HTERT RPE-1 (cell line): ENCODE results near the gene SMPDL3B.

Experiments used
- in situ Hi-C: fragments of 300-500 bp; cut with MboI; formaldehyde crosslinking; loops from 4 replicates; pipeline ENCODE4 v1.14.3; 2020; ENCODE audit warnings: low sequenced_read_pairs

SMPDL3B gene

DNA sequence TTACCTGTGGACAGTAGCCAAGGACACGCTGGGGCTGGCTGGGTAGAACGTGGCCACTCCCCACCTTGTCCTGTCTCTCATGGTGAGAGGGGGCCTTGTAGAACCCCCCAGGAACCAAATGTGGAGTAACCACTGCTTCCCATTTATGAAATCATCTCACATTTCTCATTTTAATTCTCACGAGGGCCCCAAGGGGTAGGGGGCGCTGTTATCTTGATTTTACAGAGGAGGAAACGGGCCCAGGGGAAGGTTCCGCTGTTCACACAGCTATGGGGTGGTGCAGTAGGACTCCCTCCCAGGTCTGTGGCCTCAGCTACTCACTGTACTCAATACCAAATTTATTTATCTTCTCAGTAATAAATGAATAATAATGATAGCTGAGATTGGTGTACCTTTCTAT is 5.5 kb downstream of the SMPDL3B start:
- in situ Hi-C loops, result no loop called here

- in situ Hi-C loops, result no loop called here
Measured at GRCh38 chr1:27940870-27941560, 6.2 kb downstream of the SMPDL3B start.

DNA sequence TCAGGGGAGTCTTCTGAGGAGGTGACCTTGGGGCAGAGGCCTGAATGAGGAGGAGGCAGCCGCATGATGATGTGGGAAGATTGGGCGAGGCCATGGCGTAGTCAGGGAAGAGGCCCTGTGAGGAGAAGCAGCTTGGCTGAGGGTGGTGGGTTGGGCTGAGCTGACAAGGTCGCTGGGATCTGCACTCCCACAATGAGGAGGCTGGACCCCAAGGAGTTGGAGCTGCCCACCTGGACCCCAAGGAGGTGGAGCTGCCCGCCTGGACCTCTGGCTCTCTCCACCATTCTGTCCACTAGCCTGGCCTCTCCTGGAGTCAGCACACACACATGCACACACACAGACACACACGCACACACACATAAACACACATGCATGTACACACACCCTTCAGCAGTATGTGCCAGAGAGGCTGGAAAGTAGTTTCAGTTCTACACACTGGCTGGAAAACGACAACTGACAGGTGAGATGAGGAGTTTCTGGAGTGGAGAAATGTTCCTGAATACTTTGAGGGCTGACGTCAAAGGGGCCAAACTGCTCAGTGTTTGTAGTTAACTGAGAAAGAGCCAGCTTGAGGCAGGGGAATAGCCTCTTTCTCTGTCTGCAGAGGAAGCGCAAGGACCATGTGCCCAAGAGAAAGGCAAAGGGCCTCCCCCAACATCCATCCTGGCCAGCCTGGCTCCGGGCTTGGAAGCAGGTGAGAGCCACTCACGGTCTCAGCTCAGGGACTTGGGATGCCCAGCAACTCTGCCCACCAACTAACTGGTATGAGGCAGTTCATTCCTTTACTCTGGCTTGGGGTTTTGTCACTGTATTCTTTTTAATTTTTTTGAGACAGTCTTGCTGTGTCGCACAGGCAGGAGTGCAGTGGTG is 7.1 kb downstream of the SMPDL3B start:
- in situ Hi-C loops, result no loop called here

DNA sequence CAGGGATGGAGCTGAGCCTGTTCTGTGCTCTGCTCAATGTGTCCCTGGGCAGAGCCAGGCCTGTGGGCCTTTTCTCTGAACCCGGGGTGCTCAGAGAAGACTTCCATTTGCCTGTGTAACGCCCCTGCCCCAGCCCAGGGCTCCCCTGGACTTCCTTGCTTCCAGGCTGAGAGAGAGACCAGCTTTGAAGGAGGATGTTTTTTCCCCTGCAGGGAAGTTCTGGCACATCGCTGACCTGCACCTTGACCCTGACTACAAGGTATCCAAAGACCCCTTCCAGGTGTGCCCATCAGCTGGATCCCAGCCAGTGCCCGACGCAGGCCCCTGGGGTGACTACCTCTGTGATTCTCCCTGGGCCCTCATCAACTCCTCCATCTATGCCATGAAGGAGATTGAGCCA is 10.2 kb downstream of the SMPDL3B start:
- in situ Hi-C loops, result no loop called here

DNA sequence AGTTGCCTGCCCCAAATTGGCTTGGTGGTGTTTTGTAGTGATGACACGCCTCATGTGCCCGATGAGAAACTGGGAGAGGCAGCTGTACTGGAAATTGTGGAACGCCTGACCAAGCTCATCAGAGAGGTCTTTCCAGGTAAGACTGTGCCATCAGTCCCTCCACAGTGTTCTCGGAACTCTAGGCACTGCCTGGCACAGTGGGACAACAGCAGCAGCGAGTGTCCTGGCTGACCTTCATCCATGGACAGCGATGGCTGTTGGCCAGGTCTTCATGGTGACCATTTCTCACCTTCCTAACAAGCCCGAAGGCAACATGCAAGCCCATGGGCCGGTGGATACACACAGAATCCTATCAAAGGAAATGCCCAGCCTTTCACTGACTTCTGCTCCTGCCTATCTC is 14.2 kb downstream of the SMPDL3B start:
- in situ Hi-C loops, result no loop called here

- in situ Hi-C loops, result no loop called here
Measured at GRCh38 chr1:27951396-27951795, 16.6 kb downstream of the SMPDL3B start.

- in situ Hi-C loops, result no loop called here
Measured at GRCh38 chr1:27952147-27952546, 17.3 kb downstream of the SMPDL3B start.

DNA sequence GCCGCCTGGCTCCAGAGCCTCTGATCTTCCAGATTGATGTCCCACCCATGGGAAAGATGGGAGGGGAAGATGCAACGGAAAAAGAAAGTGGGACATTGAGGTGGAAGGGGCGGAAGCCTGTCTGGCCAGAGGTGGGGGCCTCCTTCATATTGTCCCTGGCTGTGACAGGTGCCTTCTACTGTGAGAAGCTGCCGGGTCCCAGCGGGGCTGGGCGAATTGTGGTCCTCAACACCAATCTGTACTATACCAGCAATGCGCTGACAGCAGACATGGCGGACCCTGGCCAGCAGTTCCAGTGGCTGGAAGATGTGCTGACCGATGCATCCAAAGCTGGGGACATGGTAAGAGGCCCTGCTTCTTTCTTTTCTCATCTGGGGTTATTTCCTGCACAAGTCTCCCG is 19.4 kb downstream of the SMPDL3B start:
- in situ Hi-C loops, result no loop called here

- in situ Hi-C loops, result no loop called here
Measured at GRCh38 chr1:27955076-27955475, 20.3 kb downstream of the SMPDL3B start.

DNA sequence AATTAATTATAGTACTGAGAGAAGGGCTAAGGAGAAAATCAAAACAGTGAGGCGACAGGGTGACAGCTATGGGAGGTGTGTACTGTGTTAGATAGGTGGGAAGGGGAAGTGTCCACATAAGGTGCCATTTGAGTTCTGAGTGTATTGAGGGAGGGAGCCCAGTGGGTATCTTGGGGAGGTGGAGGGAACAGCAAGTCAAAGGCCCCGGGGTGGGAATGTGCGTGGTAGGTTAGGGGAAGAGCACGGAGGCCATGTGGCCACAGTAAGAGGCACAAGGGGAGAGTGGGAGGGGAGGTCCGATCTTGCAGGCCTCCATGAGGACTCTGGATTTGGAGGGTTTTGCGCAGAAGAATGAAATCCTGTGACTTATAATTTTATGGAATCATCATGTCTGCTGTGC is 22.0 kb downstream of the SMPDL3B start:
- in situ Hi-C loops, result no loop called here

DNA sequence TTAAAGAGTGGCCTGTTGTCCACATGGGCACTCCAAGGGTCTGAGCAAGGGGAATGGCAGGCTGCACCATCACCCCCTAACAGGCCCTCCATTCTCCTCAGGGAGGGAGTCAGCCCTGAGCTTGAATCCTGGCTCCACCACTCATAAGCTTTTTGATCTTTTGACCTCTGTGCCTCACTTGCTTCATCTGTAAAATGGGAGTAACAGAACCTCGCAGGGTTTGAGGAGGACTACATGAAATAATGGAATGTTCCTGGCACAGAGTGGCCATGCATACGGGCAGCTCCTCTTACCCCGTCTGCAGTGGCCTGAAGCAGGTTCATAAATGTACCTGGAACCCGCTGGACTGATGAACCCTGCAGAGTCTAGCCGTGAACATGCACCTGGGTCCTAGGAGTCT is 22.9 kb downstream of the SMPDL3B start:
- in situ Hi-C loops, result no loop called here

DNA sequence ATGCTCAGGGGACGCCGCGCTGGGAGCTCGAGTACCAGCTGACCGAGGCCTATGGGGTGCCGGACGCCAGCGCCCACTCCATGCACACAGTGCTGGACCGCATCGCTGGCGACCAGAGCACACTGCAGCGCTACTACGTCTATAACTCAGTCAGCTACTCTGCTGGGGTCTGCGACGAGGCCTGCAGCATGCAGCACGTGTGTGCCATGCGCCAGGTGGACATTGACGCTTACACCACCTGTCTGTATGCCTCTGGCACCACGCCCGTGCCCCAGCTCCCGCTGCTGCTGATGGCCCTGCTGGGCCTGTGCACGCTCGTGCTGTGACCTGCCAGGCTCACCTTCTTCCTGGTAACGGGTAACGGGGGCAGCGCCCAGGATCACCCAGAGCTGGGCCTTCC is 23.7 kb downstream of the SMPDL3B start:
- in situ Hi-C loops, result no loop called here

- in situ Hi-C loops, result no loop called here
Measured at GRCh38 chr1:27959792-27960603, 25.2 kb downstream of the SMPDL3B start, which contains the start of gene XKR8. XKR8 (plus strand) TSS chr1:27959973; CDS start chr1:27960070, 97 bp downstream.

DNA sequence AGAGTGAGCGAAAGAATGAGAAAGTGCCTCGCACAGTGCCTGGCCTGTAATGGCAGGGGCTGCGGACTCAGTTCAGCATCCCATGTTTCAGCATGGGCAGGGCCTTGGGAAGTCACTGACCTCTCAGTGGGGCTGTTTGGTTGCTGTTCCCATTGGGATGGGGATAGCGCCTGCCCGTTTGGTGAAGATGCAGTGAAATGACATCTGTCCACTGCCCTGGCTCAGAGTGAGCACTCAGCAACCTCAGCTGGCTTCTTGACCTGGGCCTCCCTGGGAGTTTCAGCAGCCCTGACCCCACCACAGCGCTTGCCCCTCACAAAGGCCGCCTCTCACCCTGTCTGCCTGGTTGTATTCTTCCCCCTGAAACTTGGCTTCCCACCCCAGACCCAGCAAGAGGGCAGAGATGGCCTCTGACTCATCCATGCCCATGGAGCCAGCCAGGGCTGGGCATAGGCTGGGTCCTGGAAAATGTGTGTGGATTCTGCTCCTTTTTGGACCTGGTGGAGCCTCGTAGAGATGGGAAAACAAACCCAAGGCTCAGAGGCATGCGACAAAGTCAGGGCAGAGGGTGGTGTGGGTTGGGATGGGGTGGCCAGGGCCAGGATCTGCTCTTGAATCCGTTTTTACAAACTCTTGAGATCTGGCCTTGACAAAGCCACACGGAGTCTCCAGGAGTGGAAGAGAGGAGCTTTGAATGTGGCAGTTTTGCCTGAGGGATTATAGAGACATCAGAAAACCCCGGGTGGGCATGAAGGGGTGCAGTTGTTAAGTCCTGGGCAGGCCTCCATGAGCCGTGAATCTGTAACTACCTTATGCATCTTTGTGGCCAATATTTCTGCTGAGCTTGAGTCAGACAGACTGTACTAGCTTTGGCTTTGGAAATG is 26.2 kb downstream of the SMPDL3B start:
- in situ Hi-C loops, result no loop called here

DNA sequence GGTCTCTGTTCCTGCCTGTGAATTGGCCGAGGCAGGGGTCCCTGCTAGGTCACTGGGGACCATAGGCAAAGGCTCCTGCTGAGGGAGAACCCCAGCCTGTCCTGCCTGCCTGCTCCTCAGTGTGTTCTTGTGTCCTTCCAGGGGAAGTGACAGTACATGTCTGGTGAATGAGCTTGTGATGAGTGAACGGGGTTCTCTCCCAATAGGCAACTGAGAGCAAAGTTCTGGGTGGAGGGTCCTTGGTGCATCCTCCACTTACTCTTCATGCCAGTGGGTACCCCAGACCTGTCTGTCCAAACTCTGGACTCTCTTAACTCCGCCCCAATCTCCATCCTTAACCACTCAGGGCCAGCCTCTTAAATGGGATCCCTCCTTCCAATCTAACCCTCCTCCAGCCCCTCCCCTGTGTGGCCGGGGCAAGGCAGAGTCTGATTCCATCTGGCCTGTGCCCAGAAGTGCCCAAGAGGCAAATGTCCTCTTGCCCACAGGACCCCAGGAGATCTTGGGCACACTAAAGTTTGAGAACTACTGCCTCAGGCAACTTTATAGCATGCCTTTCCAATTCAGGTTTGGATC is 26.9 kb downstream of the SMPDL3B start:
- in situ Hi-C loops, result no loop called here

DNA sequence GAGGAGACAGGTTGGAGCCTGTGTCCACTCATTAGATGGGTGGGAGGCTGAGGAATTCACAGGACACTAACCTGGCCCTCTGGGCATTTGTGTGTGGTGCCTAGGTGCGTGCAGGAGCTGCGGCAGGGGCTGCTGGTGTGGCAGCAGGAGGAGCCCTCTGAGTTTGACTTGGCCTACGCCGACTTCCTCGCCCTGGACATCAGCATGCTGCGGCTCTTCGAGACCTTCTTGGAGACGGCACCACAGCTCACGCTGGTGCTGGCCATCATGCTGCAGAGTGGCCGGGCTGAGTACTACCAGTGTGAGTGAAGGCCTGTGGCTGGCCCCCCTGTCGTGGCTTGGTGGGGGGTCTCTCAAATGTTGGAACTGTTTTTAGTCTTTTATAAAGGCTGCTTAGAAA is 28.6 kb downstream of the SMPDL3B start:
- in situ Hi-C loops, result no loop called here

DNA sequence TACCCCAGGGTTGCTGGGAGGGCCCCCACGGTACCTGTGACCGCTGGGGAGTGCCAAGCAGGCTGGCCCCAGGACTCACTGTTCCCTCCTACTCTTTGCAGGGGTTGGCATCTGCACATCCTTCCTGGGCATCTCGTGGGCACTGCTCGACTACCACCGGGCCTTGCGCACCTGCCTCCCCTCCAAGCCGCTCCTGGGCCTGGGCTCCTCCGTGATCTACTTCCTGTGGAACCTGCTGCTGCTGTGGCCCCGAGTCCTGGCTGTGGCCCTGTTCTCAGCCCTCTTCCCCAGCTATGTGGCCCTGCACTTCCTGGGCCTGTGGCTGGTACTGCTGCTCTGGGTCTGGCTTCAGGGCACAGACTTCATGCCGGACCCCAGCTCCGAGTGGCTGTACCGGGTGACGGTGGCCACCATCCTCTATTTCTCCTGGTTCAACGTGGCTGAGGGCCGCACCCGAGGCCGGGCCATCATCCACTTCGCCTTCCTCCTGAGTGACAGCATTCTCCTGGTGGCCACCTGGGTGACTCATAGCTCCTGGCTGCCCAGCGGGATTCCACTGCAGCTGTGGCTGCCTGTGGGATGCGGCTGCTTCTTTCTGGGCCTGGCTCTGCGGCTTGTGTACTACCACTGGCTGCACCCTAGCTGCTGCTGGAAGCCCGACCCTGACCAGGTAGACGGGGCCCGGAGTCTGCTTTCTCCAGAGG is 31.8 kb downstream of the SMPDL3B start:
- in situ Hi-C loops, result no loop called here

GRCh38 chr1:27967106-27967883 is 32.5 kb downstream of the SMPDL3B start:
- in situ Hi-C loops, result no loop called here
